Stimulated activated CD8-positive, alpha-beta memory T cell treated with anti-CD3 and anti-CD28 coated beads, Interleukin-15, amount 100 ng/mL, for 1 hour (primary cell): Measurements from ENCODE around the gene NUP107.
"Not testable (repeated sequence)": the region's sequence is repeated elsewhere in the genome, so short reads cannot be mapped to it uniquely, and the experiment has no call there.

Experiments
- DNase-seq: peaks from one replicate; pipeline ENCODE4 v3.0.0-alpha.2; 2020; ENCODE audit warnings: low read depth

The NUP107 gene

DNA sequence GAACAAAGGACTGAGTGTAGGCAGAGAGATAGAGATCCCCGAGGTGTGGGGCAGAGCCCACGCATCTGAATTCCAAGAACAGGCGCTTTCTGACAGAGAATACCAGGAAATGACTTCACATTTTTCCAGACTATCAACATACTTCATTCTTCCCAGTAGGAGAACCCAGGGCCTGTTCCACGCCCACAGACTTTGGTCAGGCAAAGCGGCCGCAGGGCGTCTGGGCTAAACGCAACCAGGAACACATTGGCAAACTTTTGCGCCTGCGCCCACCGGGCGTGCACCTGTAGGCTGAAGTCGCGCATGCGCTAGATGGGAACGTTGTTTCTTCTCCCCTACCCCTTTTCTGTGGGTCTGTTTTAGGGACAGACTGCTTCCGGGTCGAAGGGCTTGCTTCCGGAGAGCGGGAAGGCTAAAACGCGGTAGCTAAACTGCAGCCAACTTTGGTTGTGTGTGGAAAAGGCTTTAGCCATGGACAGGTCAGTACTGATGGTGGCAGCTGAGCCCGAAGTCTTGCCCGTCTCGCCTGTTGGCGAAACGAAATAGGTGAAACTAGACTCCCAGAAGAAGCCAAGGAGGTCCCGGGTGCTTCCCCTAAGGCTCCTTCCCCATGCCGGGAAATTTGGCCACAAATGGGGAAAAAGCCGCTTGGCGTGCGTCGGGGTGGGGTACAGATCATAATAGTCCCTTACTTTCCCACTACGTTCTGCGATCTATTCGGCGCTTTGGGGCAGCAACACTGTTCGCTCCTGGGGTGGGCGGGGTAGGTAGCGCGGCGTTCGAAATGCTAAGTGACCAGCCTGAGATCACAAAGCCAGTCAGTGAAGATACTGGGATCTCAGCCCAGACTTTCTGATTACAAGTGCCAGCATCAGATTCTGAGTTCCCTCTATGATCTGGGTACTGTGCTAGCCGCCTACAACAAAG lies at the start of gene NUP107:
Gene NUP107, plus strand, starts transcription at position 384 of the 927 bp plus-strand sequence. Its CDS starts 88 bp downstream, at position 472.
- peak; percentile 97 for DNase-seq

DNA sequence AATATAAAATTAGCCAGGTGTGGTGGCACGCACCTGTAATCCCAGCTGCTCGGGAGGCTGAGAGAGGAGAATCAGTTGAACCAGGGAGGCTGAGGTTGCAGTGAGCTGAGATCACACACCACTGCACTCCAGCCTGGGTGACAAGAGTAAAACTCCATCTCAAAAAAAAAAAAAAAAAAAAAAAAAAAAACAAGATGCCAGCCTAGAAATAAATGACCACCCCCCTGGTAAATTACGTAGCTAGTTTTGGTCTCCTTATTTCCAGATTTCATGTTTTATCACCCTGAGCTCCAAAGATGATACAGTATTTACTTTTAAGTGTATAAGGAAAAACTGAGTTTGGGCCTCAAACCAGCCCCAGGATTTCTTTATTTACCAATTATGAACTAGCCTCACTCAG lies 49.3 kb upstream of the NUP107 start:
- DNase-seq: not testable (repeated sequence)

DNA sequence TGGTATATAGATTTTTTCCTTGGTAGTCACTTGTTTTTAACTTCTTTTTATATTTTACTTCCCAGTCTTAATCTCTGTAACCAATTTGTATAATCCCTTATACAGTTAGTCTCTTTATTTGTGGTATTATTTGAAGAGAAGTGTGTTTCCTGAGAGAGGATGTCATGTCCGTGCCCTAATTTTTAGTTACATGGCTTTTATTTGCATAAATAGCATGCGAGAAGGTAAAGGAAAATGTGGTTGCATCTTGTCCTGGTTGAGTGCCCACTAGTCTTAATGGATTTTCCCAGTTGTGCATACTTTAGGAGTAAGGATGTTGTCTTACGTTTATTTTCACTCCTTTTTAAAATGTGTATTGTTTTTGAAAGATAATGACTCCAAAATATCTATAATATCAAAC lies 48.6 kb upstream of the NUP107 start:
- DNase-seq: no peak

DNA sequence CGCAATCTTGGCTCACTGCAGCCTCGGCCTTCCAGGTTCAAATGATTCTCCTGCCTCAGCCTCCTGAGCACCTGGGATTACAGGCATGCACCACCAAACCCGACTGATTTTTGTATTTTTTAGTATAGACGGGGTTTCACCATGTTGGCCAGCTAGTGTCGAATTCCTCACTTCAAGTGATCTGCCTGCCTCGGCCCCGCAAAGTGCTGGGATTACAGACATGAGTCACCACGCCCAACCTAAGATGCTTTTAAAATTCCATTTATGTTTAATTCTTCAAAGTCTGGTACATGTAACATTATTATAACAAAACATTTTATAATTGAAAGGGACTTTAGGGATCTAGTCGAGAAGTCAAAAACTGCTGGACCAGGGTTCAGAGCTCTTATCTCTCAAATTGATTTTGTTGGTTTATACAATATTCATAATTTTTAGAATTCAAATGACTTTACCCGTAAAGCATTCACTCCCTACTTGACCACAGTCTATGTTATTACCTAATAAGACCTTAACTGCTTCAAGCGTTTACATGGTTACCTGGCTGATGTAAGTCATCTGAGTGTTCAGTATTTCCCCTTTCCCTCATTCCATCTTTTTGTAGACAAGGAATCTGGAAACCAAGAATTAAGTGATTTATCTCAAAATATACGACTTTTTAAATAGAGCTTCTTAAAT lies 47.9 kb upstream of the NUP107 start:
- DNase-seq: no peak

DNA sequence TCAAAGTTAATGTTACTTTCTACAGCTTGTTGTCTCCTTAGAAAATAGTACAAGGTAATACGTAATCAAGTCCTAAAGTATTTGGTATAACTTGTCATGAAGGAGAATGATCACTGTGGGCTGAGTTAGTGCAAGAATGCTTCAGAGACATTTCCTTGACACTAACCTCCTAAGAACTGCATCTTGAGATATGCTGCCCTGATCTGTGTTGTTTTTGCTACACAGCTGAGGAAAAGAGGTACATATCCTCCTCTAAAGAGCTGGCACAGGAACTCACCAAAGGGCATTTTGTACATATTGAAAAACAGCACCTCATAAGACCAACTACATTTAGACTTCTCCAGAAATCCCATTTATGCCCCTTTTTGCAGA lies 47.4 kb upstream of the NUP107 start:
- no peak for DNase-seq

DNA sequence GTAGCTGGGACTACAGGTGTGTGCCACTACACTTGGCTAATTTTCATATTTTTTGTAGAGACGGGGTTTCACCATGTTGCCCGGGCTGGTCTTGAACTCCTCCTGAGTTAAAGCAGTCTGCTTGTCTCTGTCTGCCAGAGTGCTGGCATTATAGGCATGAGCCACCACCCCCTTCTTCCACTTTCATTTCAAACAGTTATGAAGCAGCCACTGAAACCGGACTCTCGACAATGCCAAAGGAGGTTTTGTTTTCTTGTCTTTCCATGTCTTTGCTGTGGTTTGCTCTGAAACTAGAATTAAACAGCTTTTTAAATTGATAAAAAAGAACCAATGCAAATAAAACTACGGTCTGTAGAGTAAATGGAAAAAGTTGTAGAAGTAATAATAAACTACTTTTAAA lies 45.6 kb upstream of the NUP107 start:
- no peak for DNase-seq

DNA sequence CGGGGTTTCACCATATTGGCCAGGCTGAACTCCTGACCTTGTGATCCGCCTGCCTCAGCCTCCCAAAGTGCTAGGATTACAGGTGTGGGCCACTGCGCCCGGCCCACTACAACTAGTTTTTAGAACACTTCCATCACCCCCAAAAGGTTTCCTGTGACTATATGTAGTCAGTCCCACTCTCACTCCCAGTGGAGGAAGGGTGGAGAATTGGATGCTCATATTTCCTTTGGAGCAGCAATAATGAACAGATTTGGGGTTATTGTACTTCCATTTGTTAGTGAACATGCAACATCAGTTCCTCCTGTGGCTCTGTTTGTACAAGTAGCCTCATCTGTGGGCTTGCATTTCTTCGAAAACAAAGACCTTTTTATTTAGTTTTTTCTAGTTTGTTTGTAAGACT lies 40.3 kb upstream of the NUP107 start:
- DNase-seq: no peak

DNA sequence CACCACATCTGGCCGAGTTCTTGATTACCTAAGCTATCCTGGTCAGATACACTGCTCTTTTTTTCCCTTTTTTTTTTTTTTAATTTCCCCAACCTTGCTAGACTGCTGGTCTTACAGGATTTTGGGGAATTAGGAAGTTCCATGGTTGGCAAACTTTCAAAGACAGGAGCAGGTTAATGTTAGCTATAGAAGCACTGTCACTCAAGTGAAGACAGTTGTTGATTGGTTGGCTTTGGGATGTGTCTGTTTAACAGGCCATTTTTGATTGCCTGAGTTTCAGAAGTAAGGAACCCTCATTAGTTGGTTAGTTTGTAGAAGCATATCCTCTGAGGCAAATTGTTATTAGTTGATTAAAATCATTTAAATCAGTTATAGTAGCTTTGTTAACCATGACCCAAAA lies 39.3 kb upstream of the NUP107 start:
- no peak for DNase-seq

DNA sequence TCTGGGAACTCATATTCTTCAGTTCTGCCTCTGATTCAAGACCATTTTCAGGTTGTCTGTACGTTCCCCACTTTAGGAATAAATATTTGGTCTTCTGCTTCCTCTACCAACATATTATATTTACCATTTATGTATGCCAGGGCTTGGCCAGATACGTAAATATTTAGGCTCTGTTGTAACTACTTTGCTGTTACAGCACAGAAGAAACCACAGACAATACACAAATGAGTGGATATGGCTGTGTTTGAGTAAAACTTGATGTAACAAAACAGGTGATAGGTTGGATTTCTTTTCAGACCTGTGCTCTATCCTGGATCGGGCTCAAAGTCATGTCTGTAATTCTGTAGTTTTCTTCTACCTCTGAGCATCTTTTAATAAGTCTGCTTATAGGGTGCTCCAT lies 38.6 kb upstream of the NUP107 start:
- no peak for DNase-seq

DNA sequence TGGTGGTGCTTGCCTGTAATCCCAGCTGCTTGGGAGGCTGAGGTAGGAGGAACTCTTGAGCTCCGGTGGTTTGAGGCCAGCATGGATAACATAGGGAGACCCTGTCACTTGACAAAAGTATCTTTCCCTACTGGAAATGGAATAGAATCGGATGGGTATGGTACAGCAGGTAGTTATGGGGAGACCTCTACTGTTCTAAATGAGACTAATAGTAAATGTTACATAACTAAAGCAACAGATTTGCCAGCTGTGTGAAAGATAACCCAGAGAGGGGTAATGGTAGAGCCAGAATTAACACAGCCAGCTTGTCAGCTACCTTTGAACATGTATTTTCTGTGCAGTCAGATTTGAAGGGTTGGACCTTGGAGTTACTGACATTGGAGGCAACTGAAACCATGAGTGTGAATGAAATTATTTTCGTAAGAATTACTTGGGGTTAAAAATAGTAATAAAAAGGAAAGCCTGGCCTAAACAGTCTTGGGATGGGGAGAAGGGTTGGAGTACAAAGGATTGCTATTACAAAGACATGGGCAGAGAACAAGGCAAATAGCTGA lies 21.7 kb upstream of the NUP107 start:
- DNase-seq: no peak

DNA sequence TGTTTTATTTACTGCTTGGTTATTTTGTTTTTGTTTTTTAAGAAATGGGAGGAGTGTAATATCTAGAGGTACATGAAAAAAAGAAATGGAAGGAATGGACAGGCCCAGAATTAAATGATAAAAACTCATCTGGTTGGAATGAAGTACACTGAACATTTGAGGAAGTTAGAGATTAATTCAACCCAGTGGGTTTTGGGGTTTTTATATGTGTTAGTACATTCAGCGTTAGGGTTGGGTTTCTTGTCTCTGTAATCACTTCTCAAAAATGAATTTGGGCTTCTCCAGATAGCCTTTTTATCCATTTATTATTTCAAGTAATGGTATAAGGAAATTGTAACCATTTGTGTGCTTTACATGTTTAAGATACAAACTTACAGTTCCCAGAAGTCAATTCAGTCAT lies 19.5 kb upstream of the NUP107 start:
- no peak for DNase-seq

DNA sequence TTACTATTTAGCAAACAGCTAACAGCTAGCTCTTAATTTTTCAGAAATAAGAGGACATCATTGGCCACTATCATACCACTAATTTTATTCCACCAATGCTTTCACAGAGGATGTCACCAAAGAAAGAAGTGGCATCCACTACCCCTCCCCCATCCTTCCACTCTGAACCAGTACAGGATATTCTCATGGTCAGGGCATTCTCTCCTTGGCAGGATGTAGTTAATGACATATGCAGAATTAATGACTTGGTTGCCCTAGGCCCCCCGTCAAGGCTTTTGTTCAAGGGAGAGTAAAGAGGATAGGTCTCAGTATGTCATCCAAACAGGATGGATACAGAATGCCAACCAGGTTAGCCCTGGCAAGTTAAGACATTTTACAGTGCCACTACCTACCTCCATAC lies 18.9 kb upstream of the NUP107 start:
- no peak for DNase-seq

DNA sequence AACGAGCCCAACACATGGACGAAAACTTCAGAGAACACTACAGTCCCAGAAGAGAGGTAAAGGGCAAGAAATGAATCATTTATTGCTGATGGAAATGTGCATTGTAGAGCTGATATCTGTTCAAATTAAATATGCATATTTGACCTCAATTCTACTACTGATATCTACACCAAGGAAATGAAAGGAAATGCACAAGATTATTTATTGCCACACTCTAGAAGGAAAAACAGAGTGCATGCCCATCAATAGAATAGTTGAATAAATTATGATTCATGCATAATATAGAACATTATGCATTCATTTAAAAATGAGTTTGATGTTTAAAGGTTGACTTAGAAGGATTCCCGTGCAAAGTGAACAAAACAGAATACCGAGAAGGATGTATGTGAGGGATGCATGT lies 15.6 kb upstream of the NUP107 start:
- DNase-seq: no peak

DNA sequence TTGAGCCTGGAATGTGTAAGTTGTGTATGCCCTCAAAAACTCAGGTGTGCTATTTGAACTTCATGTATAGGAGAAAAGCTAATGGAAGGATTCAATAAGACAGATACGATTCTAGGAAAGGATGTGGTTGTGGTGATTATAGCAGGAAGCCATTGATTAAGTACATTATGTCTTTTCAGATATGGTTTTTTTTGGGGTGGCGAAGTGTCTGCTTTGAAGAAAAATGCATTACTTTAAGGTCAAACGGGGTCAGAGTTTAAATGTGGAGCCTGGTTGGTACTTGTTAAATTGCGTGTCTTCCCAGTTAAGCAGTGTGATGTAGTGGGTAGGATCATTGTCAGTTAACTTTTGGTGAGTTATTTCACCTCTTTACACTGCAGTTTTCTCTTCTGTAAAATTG lies 13.0 kb upstream of the NUP107 start:
- DNase-seq: no peak

DNA sequence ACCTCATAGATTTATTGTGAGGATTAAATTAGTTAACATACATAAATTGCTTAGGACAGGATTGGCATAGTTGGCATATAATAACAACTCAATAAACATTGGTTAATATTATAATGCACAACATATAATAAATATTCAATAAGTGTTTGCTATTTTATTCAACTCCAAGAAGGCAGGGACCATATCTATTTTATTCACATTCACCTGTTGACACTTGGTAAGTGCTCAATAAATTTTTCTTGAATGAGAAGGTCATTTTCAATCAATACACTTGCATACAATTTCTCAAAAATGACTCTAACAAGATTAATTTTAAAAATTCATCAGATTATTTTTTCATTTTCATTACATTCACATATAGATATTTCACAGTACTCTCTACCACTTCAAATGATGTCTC lies 12.4 kb upstream of the NUP107 start:
- no peak for DNase-seq

DNA sequence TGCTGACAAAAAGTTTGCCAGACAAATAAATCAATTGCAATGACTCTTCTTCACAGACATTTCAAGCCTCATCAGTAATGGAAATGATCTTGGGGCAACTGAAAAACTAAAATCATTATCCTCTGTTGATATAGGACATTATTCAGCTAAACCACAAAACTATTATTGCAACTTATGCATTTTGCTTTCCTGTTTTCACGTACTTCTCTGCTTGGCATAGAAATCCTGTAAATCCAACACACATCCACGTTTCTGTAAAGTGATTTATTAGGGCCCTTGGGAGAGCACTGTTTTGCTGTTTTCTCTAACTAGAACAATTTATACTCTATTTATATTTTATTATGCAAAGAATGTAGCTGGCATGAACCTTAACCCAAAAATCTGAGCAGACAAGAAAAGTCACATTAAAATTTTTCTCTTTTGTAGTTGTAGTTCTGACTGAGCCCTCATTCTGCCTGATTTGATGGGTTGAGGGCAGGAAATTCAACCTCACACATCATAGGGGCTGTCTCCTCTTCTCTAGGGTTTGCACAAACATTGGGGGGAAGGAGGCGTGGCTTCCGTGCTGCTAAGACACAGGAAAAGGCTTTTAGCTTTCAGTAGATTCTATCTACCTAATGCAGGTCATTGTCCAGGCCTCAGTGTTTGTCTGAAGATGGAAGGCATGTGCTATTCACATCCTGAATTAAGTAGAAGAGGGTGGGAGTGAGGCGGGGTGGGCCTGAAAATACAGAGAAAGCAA lies 11.5 kb upstream of the NUP107 start:
- DNase-seq: peak; percentile 38

DNA sequence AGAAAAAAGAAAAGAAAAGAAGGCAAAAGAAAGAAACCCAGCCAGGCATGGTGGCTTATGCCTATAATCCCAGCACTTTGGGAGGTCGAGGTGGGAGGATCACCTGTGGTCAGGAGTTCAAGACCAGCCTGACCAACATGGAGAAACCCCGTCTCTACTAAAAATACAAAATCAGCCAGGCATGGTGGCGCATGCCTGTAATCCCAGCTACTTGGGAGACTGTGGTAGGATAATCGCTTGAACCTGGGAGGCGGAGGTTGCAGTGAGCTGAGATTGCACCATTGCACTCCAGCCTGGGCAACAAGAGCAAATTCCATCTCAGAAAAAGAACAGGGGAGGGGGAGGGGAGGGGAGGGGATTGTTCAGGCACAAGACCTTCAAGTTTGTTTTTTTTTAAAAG lies 9.9 kb upstream of the NUP107 start:
- DNase-seq: not testable (repeated sequence)

DNA sequence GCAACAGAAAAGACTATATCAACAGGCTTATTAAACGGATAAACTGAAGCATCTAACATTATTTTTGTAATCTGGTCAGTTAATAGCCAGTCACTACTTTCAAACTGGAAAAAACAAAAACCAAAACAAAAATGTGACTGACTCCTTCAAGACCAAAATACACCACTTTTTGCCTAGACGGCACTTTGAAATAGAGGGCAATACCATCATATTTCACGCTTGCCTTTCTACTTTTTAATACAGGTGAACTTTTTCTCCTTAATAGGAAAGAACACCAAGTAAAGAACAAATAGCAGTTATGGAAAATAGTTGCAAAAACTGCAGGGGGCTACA lies 550 bp upstream of the NUP107 start:
- DNase-seq: no peak

DNA sequence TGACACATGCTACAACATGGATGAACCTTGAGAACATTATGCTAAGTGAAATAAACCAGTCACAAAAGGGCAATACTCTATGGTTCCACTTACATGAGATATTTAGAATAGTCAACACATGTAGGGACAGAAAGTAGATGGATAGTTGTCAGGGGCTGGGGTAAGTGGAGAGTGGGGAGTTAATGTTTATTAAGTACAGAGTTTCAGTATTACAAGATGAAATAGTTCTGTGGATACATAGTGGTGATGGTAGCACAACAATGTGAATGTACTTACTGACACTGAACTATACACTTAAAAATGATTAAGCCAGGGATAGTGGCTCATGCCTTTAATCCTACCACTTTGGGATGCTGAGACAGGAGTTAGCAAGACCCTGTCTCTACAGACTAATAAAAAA lies 8.7 kb downstream of the NUP107 start:
- DNase-seq: no peak

DNA sequence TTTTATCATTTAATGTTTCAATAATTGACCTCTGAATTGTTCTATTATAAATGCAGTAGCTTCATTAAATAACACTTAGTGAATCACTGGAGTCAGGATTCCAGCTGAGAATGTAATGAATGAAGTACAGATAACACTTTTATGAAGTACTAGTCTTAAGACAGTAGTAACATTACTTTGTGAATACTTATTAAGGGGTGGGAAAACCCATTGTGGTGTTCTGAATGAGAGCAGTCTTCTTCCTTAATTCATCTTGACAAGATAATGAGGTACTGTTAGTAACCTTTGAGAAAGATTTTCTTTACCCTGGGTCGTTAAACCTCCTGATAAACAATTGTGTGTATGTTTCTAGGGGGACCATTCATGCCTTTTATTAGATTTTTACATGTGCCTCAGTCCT lies 12.7 kb downstream of the NUP107 start:
- DNase-seq: no peak

DNA sequence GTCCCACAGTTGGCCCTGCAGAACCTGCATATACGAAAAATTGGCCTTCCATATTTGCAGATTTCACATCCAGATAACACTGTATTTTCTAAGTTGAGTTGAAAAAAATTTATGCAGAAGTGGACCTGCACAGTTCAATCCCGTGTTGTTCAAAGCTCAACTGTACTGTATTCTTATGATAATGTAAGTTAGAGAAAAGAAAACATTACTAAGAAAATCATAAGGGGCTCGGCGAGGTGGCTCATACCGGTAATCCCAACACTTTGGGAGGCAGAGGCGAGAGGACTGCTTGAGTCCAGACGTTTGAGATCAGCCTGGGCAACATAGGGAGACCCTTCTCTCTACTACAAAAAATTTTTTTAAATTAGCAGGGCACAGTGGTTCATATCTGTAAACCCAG lies 41.0 kb downstream of the NUP107 start:
- DNase-seq: no peak

DNA sequence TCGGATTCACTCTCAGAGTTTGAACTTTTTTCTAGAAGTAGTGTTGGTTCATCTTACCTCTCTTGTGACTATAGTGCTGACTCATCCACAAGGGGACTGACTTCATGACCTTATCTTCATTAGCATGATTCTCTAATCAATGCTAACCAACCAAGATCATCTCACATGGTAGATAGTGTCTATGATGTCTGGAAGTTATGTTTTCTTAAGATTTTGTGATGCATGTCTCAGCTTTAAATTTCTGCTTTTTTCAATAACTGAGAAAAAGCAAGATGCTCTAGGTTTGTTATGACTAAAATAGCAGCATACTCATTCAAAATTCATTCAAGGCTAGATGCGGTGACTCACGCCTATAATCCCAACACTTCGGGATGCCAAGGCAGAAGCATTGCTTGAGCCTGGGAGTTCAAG lies 46.9 kb downstream of the NUP107 start:
- no peak for DNase-seq

DNA sequence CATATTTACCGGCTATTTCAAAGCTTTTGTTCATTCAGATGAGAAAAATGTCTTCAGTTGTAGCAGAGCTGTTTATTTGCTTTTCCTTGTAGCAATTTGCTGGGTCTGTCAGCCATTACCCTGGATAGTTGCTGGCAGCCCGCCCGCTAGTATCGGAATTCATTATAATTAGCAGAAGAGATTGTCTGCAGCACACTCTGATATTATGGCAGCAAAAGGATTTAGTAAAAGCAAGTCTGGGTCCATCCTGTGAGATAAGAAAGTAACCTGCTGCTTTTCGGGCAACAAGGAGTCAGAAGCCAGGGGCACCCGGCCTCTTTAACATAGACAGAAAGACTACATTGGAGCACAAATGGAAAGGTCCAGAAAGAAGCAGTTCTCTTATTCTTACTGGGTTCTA lies 53.1 kb downstream of the NUP107 start:
- DNase-seq: no peak
